GM21515 (cell line): ENCODE results near the gene C17orf78.
"Not testable (repeated sequence)": the region's sequence is repeated elsewhere in the genome, so short reads cannot be mapped to it uniquely, and the experiment has no call there.

Experiments used
- ATAC-seq: cut with Tn5 transposase; IDR thresholded peaks from one replicate; pipeline ENCODE4 v1.9.1; 2021; ENCODE audit not compliant: unreplicated experiment

The C17orf78 gene

DNA sequence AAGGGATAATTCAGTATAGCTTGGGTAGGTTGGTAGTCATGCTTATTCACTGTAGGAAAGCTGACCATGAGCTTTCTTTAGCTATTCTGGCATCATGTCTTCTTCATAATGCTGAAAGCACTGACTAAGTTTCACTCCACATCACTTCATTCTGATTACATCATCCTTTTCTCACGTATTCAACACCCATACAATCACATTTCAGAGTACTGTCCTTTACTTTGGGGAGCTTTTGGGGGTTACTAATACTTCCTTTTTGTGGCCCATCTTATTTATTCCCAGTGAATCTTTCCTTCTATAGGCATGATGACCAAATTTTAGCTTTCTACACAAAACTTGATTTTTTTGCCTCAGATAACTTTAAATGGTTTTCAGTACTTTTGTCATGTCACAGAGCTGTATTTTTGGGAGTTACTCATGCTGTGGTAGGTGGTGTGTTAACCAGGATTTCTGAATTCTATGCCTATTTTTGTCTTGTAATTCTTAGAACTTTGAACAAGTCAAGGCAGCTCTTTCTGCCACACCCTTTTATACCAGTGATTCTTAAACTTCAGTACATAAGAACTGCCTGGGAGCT is 54.4 kb downstream of the C17orf78 start:
- no peak for ATAC-seq

DNA sequence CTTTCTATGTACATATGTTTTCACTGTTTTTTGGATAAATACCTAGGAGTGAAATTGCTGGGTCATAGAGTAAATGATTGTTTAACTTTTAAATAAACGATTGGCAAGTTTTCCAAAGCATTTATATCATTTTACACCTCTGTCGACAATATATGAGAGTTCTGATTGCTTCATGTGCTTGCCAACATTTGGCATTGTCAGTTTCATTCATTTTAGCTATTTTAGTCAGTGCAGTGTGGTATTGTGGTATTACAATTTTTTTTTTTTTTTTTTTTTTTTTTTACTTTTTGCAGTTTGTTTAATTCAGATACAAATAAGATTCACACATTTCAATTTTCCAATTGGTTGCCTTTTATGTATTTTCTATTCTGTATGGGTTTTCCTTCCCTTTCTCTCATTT is 56.9 kb downstream of the C17orf78 start:
- ATAC-seq: no peak

DNA sequence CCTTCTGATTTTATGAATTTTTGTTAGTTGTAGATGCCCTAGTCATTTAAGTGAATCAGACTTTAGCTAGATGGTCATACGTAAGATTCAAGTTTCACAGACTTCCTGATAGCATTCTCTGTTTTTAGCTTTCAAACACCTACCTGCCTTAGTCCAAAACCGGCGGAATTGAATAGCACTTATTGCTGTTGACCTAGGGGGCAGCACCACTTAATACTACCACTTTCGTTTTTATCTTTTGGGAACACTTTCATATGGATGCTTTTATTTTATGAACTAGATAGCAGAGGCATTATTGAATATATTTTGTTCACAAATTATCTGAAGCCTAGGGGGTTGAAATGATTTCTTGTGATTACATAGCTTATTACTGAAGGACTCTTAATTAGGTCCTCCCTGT is 62.4 kb downstream of the C17orf78 start:
- ATAC-seq: no peak

DNA sequence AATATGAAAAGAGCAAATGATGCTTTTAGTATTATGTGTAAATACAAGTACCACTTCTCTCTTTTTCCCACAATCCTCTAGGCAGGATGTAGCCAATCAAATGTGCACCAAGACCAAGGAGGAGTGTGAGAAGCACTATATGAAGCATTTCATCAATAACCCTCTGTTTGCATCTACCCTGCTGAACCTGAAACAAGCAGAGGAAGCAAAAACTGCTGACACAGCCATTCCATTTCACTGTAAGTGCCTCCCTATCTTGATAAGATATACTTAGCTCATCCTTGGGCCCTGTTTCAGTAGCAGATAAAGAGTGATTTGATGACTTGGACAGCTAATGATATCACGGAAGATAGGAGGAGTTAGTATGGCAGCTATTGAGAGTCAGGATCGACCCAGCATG is 64.6 kb downstream of the C17orf78 start:
- no peak for ATAC-seq

DNA sequence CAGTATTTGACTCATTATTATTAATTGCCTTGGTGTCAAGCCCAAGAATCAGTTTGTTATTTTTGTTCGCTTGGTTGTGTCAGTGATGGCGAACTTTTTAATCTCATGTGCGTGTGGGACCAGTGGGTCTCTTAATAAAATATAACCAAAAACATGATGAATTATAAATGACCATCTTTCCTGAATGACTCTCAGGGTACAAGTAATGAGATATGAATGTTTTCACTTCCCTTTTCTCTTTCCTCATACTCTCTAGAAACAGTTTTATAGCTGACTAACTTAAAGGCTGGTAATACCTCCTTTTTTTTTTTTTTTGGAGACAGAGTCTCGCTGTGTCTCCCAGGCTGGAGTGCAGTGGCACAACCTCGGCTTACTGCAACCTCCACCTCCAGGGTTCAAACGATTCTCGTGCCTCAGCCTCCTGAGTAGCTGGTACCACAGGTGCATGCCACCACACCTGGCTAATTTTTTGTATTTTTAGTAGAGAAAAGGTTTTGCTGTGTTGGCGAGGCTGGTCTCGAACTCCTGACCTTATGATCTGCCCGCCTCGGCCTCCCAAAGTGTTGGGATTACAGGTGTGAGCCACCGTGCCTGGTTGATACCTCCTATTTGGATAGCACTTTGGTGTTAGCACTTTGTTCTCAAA is 65.7 kb downstream of the C17orf78 start:
- not testable (repeated sequence) for ATAC-seq
